HG03442 (cell line): ENCODE results near the gene PTPRB.

Experiments used
- ATAC-seq: cut with Tn5 transposase; IDR thresholded peaks from one replicate; pipeline ENCODE4 v1.9.1; 2021; ENCODE audit warnings: mild to moderate bottlenecking, moderate library complexity; ENCODE audit not compliant: unreplicated experiment

Gene PTPRB

GRCh38 chr12:70467918-70468733 lies 169.1 kb downstream of the PTPRB start:
- no peak for ATAC-seq

GRCh38 chr12:70467476-70467875 lies 169.8 kb downstream of the PTPRB start:
- no peak for ATAC-seq

GRCh38 chr12:70466753-70467152 lies 170.5 kb downstream of the PTPRB start:
- no peak for ATAC-seq
